HL-60 (cell line): ENCODE measurements around the gene P2RX2.

Experiments used
- DNase-seq, 2 experiments: peaks; one replicate each; pipeline ENCODE4 v3.0.0-alpha.2; 2010 to 2020; ENCODE audit warnings: low read depth in 1 of 2, low spot score in 1 of 2
- H3K27ac ChIP-seq: fragments of 250-450 bp; sonication (Bioruptor Pico); replicated peaks from 2 replicates; pipeline ENCODE4 v1.5.1; 2020; ENCODE audit warnings: mild to moderate bottlenecking, moderate library complexity
- H3K27me3 ChIP-seq: fragments of 250-450 bp; sonication (Bioruptor Pico); 2 replicates; pipeline ENCODE4 v1.5.1; 2021; ENCODE audit warnings: mild to moderate bottlenecking, moderate library complexity; ENCODE audit not compliant: insufficient read depth, poor library complexity, severe bottlenecking
- H3K4me3 ChIP-seq: replicated peaks from 2 replicates; pipeline ENCODE4 v1.5.1; 2011; ENCODE audit warnings: mild to moderate bottlenecking, control low read depth, low read length; ENCODE audit not compliant: insufficient read depth
- GABPA ChIP-seq: IDR thresholded peaks from 2 replicates; pipeline ENCODE4 v1.6.1; 2012; ENCODE audit warnings: low read depth
- POLR2AphosphoS5 ChIP-seq: IDR thresholded peaks from 2 replicates; pipeline ENCODE4 v1.6.1; 2012; ENCODE audit warnings: low read depth
- SPI1 ChIP-seq: IDR thresholded peaks from 2 replicates; pipeline ENCODE4 v1.6.1; 2012; ENCODE audit warnings: low read depth, mild to moderate bottlenecking, borderline replicate concordance
- TF ChIP-seq, protein P1 (sequence below): IDR thresholded peaks from 2 replicates; pipeline ENCODE4 v1.6.1; 2012; ENCODE audit warnings: low read depth; ENCODE audit not compliant: insufficient replicate concordance
- TF ChIP-seq, protein P2 (sequence below): IDR thresholded peaks from one replicate; pipeline ENCODE4 v1.5.1; 2011; ENCODE audit warnings: low read length, control low read depth, inconsistent platforms; ENCODE audit not compliant: insufficient read depth

P2RX2 gene

DNA sequence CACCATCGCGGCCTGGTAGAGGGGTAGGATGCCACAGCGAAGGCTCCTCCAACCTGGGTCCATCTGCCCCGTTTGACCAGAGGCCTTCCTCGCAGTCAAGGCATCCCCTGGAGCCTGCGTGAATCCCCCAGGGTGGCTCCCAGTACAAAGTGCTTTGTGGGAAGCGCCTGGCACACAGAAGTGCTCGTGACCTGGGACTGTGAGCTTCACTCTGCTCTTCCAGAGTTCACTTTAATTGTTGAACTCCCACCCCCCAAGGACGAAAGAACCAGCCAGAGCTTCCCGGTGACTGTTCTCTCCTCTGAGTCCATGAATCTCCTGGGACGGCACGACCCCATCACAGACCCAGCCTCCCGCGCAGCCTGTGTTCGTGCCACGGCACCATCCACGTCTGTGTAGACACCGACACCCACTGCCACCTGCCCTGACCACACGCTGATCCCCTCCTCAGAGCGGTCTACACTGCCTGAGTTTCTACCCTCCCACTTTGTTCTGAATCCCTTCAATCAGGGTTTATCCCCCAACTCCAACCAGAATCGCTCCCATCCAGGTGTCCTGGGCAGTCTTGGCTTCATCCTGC lies 15.9 kb downstream of the P2RX2 start:
- Histone ChIP-seq H3K4me3 (no peak overlapping the region), H3K27me3 (no peaks in the 10 kb centered on the region), H3K27ac (no peak overlapping the region)
- no peak for DNase-seq
- TF ChIP-seq POLR2AphosphoS5 (no peak), GABPA (no peak), SPI1 (no peak)
- TF ChIP-seq, protein P1, sequence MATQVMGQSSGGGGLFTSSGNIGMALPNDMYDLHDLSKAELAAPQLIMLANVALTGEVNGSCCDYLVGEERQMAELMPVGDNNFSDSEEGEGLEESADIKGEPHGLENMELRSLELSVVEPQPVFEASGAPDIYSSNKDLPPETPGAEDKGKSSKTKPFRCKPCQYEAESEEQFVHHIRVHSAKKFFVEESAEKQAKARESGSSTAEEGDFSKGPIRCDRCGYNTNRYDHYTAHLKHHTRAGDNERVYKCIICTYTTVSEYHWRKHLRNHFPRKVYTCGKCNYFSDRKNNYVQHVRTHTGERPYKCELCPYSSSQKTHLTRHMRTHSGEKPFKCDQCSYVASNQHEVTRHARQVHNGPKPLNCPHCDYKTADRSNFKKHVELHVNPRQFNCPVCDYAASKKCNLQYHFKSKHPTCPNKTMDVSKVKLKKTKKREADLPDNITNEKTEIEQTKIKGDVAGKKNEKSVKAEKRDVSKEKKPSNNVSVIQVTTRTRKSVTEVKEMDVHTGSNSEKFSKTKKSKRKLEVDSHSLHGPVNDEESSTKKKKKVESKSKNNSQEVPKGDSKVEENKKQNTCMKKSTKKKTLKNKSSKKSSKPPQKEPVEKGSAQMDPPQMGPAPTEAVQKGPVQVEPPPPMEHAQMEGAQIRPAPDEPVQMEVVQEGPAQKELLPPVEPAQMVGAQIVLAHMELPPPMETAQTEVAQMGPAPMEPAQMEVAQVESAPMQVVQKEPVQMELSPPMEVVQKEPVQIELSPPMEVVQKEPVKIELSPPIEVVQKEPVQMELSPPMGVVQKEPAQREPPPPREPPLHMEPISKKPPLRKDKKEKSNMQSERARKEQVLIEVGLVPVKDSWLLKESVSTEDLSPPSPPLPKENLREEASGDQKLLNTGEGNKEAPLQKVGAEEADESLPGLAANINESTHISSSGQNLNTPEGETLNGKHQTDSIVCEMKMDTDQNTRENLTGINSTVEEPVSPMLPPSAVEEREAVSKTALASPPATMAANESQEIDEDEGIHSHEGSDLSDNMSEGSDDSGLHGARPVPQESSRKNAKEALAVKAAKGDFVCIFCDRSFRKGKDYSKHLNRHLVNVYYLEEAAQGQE: no peak
- TF ChIP-seq, protein P2, sequence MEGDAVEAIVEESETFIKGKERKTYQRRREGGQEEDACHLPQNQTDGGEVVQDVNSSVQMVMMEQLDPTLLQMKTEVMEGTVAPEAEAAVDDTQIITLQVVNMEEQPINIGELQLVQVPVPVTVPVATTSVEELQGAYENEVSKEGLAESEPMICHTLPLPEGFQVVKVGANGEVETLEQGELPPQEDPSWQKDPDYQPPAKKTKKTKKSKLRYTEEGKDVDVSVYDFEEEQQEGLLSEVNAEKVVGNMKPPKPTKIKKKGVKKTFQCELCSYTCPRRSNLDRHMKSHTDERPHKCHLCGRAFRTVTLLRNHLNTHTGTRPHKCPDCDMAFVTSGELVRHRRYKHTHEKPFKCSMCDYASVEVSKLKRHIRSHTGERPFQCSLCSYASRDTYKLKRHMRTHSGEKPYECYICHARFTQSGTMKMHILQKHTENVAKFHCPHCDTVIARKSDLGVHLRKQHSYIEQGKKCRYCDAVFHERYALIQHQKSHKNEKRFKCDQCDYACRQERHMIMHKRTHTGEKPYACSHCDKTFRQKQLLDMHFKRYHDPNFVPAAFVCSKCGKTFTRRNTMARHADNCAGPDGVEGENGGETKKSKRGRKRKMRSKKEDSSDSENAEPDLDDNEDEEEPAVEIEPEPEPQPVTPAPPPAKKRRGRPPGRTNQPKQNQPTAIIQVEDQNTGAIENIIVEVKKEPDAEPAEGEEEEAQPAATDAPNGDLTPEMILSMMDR: no peak

DNA sequence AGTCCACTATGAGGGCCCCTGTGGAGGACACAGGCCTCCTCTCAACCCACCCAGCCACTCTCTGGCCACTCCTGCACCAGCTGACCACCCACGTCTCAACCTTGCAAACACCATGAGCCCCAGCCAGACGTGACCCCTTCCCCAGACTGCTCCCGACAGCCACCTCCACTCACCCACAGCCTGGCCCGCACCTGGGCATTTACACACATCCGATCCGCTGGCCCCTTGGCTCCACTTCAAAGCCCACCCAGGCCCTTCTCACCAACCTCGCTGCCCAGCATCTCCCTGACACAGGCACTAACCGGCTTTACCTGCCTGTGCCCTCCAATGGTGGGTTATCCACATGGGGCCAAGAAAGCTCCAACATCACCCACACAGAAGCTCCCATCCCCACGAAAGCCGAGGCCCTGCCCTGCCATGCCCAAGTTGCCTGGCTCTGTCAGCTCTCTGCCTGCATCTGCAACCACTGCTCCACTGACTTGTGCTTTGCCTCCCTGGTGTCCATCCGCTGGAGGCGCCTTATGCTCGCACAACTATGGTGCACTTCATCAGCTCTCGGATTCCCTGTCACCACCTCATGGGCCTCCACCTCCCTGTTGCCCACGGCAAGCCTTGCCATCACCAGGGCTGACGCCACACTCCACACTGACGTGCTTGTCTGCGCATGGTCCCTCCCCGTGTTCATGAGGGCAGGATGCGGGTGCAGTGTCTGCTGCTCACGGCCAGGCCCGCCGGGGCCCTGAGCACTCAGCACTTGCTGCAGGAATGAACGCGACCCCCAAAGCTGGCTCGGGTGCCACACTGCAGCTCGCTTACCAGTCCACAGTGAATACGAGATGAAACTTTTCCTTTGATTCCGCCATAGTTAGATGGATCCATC lies 16.7 kb downstream of the P2RX2 start:
- Histone ChIP-seq H3K27me3 (no peaks in the 10 kb centered on the region), H3K4me3 (no peak overlapping the region), H3K27ac (no peak overlapping the region)
- no peak for DNase-seq
- no peak for TF ChIP-seq SPI1
- TF ChIP-seq, protein P2: no peak

DNA sequence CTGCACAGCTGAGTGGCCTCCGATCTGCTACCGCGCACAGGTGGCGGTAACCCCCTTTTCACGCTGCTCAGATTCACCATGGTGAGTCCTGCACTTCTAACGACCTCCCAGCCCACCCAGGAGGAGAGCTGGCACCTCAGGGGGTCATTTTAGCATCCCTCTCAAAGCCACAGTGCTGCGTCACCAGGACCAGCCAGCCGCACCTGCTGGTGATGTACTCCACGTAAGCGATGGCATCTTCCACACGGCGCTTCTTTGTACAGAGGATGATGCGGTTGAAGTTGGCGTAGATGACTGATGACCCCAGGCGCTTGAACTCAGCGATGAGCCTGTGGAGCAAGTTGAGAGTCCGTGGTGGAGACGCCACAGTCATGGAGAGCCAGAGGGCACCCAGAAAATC lies 19.2 kb downstream of the P2RX2 start:
- TF ChIP-seq POLR2AphosphoS5 (no peak), SPI1 (no peak), GABPA (no peak)
- TF ChIP-seq, protein P1: no peak
- TF ChIP-seq, protein P2: no peak
- no peak for DNase-seq
- Histone ChIP-seq H3K27ac (no peak overlapping the region), H3K27me3 (no peaks in the 10 kb centered on the region), H3K4me3 (no peak overlapping the region)
